CD4-positive, alpha-beta T cell treated with Interleukin-10 for 1 hour (primary cell): ENCODE measurements around the gene TBC1D9B.

Source experiments
- DNase-seq: peaks from one replicate; pipeline ENCODE4 v3.0.0-alpha.2; 2020

TBC1D9B gene

GRCh38 chr5:179907556-179908324 is at the start of gene TBC1D9B:
Gene TBC1D9B (minus strand): TSS chr5:179907897. CDS start chr5:179907821, 76 bp downstream.
- DNase-seq = peak; percentile 84

DNA sequence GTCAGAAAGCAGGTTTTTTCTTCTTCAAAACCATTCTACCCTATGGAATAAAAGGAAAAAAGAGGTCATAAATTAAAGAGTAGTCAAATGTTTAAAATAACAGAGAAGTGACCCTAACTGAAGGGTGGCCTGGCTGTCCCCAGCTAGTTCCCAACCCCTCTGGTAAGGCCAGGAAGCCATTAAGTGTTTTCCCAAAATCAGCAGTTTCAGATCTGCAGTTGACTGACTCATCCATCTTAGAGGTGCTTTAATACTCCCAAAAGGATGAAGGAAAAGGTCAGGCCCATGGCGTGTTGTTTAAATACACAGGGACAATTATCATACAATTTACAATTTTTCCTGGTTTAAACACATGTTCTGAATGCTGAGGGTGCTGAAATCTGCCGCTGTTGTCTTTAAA is 47.9 kb upstream of the TBC1D9B start:
- no peak for DNase-seq

GRCh38 chr5:179955062-179955461 is 47.4 kb upstream of the TBC1D9B start:
- DNase-seq = no peak

DNA sequence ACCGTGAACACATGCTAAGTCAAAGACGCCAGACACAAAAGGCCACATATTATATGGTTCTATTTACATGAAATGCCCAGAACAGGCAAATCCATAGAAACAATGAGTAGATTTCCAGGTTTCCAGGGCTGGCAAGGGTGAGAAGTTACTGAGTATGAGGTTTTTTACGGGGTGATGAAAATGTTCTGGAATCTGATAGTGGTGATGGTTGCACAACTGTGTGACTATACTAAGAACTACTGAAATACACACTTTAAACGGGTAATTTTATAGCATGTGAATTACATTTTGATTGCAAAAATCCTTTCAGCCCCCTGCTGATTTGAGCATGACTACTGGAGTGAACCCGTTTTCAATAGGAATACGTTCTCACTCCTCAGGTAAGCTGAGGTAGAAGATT is 46.7 kb upstream of the TBC1D9B start:
- no peak for DNase-seq

- no peak for DNase-seq
Observed at GRCh38 chr5:179953987-179954386, 46.3 kb upstream of the TBC1D9B start.

DNA sequence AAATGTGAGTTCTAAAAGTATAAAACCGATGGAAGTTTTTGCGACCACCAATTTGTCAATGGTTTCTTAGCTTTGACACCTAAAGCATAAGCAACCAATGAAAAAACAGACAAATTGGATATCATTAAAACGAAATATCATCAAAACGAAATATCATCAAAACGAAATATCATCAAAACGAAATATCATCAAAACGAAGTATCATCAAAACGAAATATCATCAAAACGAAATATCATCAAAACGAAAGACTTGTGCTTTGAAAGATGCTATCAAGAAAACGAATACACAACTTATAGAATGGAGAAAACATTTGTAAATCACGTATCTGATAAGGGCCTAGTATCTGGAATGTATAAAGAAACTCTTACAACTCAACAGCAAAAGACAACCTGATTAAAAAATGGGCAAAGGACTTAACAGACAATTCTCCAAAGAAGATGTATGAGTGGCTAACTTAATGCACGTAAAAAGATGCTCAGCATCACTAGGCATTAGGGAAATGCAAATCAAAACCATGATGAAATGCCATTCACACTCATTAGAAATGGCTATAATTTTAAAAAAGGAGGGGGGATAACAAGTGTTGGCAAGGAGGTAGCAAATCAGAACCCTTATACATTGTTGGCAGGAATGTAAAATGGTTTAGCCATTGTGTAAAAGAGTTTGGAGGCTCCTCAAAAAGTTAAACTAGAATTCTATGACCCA is 29.4 kb upstream of the TBC1D9B start:
- no peak for DNase-seq

DNA sequence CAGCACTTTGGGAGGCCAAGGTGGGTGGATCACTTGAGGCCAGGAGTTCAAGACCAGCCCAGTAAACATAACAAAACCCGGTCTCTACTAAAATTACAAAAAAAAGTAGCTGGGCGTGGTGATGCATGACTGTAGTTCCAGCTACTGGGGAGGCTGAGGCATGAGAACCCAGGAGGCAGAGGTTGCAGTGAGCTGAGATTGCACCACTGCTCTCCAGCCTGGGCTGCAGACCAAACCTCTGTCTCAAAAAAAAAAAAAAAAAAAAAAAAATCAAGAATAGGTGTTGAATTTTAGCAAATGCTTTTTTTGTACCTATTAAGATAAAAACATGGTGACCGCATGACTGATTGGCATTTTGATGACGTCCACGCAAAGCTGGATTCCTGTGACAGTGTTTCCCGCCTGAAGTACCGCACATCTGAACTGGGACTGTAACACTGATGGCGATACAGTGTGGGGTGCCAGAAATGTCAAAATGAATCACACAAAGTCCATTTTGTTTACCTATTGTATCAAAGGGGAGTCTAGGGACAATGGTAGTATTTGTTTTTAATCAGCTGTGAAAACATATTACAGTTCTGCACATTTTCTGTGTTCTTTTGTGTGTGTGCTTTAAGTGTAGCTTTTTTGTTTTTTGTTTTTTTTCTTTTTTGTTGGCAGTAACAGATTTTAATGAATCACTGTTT is 23.2 kb upstream of the TBC1D9B start:
- DNase-seq = no peak

- no peak for DNase-seq
Observed at GRCh38 chr5:179927824-179928223, 20.1 kb upstream of the TBC1D9B start.

DNA sequence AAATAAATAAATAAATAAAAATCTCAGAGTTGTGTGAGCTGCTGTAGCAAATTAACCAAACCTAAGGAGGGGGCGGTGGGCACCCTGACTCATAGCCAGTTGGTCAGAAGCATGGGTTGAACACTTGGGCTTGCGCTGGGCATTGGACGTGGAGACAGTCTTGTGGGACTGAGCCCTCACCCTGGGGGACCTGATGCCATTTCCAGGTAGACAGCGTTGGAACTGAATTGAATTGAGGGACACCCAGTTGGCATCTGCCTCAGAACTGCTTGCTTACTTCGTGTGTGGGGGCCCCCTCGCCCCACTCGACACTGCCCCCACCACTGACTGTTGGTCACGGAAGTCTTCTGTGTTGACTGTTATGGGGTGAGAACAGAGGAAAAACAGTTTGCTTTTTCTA is 19.0 kb upstream of the TBC1D9B start:
- no peak for DNase-seq

- DNase-seq = no peak
Observed at GRCh38 chr5:179923436-179923835, 15.7 kb upstream of the TBC1D9B start.

GRCh38 chr5:179920175-179920574 is 12.5 kb upstream of the TBC1D9B start:
- no peak for DNase-seq

DNA sequence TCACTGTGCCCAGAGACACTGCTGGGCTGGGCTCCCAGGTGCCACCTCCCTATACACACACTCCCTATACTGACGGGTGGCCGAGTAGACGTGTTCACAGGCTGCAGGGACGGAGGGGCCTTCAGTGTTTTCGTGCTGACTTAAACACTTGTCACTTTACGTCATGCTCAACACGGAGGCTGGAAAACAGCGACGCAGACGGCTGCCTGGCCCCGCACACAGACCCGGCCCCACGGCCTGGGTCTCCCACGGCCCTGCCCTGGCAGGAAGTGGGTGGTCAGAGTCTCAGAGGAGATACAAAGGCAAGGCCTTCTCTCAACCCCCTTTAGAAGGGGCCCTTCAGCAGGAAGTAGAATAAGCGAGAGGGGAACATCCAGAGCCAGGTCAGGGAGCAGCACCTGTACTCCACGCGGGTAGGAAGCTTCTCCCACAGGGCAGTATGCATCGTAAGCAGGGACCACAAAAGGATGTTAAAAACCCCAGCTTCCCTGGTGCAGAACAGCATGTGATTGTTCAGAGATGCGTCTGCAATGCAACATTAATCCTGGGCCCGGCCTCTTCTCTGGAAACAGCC is 11.9 kb upstream of the TBC1D9B start:
- no peak for DNase-seq

- DNase-seq = no peak
Observed at GRCh38 chr5:179918742-179919486, 11.2 kb upstream of the TBC1D9B start.

DNA sequence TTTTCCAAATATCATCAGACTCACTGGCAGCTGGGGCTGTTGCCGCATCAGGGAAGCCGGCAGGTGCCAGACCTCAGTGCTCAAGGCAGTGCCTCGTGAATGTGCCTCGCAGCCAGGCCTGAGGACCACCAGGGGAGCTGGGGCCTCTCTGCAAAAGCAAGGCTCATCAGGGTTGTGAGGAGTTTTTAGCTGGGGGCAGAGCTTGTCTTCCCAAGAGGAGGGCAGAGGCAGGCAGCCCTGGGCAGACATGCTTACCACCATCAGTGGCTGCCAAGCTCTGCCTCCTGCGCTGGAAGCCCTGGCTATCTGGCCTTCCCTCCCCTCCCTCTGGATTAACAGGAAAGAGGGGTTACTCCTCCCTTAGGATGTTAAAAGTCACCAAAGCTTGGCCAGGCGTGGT is 8.8 kb upstream of the TBC1D9B start:
- DNase-seq = no peak

GRCh38 chr5:179915406-179915935 is 7.8 kb upstream of the TBC1D9B start:
- DNase-seq = no peak

GRCh38 chr5:179914032-179914755 is 6.5 kb upstream of the TBC1D9B start:
- no peak for DNase-seq

GRCh38 chr5:179913461-179913860 is 5.8 kb upstream of the TBC1D9B start:
- DNase-seq = no peak

DNA sequence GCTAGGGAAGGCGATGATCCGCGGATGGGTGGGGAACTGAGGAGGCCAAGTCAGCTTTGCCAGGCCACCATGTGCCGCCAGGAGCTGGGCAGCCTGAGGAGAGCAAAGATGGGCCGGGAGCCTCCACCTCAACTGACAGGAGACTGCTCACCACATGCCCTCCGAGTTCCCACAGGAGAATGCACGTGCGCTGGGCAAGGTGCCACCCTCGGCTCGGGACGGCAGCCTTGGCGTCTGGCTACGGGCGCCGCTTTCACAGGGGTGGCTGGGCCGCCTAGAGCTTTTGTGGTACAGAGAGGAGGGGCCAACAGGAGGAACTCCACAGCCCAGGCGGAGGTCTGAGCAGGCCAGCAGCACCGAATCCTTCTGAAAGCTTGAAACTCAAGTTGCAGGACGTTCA is 5.3 kb upstream of the TBC1D9B start:
- DNase-seq = no peak

GRCh38 chr5:179912386-179912785 is 4.7 kb upstream of the TBC1D9B start:
- no peak for DNase-seq

DNA sequence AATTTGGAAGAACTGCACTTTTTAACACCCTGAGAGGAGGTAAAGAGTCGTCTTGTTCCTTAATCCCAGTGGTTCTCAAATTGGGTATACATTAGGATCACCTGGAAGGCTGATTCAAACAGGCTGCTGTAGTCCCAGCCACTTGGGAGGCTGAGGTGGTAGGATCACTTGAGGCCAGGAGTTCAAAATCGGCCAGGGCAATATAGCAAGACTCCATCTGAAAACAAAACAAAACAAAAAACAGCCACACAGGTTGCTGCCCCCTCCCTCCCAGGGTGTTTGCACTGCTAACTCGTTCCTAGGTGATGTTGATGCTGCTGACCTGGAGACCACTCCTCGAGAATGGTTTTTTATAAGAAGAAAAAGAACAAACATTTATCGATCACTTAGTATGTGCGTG is 1.5 kb upstream of the TBC1D9B start:
- no peak for DNase-seq

- DNase-seq = no peak
Observed at GRCh38 chr5:179908528-179908927, 831 bp upstream of the TBC1D9B start.
